Tibial nerve (tissue), 4 donors: ENCODE measurements around the gene LMX1B. TPM values are rescaled to one million over a fixed set of nuclear protein-coding genes. Genes with fewer than 3 reads are reported as not detected.
A peak's percentile ranks its signal among the peaks of the same experiment; 100 is the strongest.

Source experiments
- DNase-seq, 2 donors: peaks; one replicate each; pipeline ENCODE4 v3.0.0-alpha.2; 2019; ENCODE audit warnings: low spot score in 2 of 2
- H3K27ac ChIP-seq, 4 donors: fragments of 200-600 bp; sonication (generic) in 3 of 4; one replicate each; pipeline ENCODE4 v1.5.1; 2017 to 2019; ENCODE audit warnings: mild to moderate bottlenecking in 1 of 4
- H3K27me3 ChIP-seq, 2 donors: fragments of 200-600 bp; sonication (generic) in 1 of 2; one replicate each; pipeline versions ENCODE4 v1.5.1 to v1.6.0; 2017 to 2019
- H3K36me3 ChIP-seq, 3 donors: fragments of 200-600 bp; sonication (generic); one replicate each; pipeline ENCODE4 v1.5.1; 2018 to 2019
- H3K4me1 ChIP-seq, 4 donors: fragments of 200-600 bp; sonication (generic) in 3 of 4; one replicate each; pipeline ENCODE4 v1.5.1; 2017 to 2019
- H3K4me3 ChIP-seq, 4 donors: fragments of 200-600 bp; sonication (generic) in 3 of 4; one replicate each; pipeline ENCODE4 v1.5.1; 2017 to 2019; ENCODE audit warnings: mild to moderate bottlenecking in 1 of 4, moderate library complexity in 1 of 4
- H3K9me3 ChIP-seq, 4 donors: fragments of 200-600 bp; sonication (generic) in 3 of 4; one replicate each; pipeline ENCODE4 v1.5.1; 2017 to 2019
- EP300 ChIP-seq, 2 donors: sonication (generic); formaldehyde crosslinking; IDR thresholded peaks; one replicate each; pipeline ENCODE4 v1.6.1; 2017; ENCODE audit warnings: antibody characterized with exemption in 2 of 2, mild to moderate bottlenecking in 1 of 2
- POLR2A ChIP-seq, 2 donors: fragments of 450-650 bp; IDR thresholded peaks; one replicate each; pipeline ENCODE4 v1.6.1; 2017; ENCODE audit warnings: antibody characterized with exemption in 2 of 2, mild to moderate bottlenecking in 2 of 2, moderate library complexity in 2 of 2
- WGBS, 2 donors: methylation state at CpG; one replicate each; pipeline ENCODE4 v1.1.5; 2018; 5-methylcytosine and 5-hydroxymethylcytosine counted together
- total RNA-seq, 4 donors: library from RNA; depleted of rRNA; stranded (reverse); fragments of >200 nt; gene quantifications; one replicate each; pipeline ENCODE4 v1.1.0, GENCODE V29; 2016
- TF ChIP-seq, protein P1 (sequence below), 5 experiments: fragments of 200-600 bp in 3 of 5; fragments of 450-650 bp in 2 of 5; sonication (generic) in 3 of 5; IDR thresholded peaks; one replicate each; pipeline ENCODE4 v1.5.1; 2016 to 2019; ENCODE audit warnings: antibody characterized with exemption in 5 of 5, mild to moderate bottlenecking in 3 of 5, moderate library complexity in 2 of 5

Gene LMX1B
- total RNA-seq, 4 donors from 2014 or later, result 0.60 to 1.5 (median 0.78) TPM; not detected in 1

DNA sequence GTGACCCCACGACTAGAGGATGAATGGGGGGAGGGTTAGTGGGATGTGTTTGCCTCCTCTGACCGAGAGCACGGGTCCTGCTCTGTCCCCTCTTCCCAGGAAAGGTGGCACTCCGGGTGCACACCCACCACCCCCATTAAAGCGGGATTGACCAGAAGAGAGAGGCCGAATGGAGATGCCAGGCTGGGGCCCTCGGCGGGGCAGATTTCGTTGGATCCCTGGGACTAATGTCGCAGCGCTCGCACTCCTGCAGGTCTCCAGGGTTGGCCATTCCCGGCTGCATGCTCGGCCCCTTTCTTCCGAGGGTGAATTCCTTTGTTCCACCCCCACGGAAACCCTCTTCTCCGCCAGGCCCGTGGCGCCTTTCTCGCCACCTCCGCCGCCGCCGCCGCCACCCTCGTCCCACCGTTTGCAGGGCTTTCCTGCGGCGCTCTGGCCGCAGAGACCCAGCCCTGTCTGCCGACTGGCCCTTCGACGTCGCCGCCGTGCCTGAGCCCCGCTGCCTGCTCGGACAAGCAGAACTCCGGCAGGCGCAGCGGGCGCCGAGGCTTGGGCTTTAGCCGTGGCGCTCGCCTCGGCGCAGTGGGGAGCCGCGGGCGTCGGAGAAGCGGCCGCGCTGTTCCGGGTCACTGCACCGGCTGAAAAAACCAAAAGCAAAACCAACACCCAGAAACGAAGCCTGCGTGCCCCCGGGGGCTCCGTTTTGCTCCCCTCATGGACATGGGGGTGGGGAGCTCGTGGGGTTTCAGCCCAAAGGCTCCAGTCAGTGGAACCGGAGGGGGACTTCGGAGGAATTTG, 11.8 kb downstream of the LMX1B start:
- peaks cover 0 to 43% (median 13%) of the 10 kb centered on the region in 4 donors for H3K4me1 ChIP-seq
- 5 to 18% methylated on average over 37 to 54 of the region's 64 CpGs for WGBS, 2 donors
- TF ChIP-seq EP300 (IDR thresholded peaks at IDR 0.05) (no peak), POLR2A (IDR thresholded peaks at IDR 0.05) (no peak)
- TF ChIP-seq, protein P1, sequence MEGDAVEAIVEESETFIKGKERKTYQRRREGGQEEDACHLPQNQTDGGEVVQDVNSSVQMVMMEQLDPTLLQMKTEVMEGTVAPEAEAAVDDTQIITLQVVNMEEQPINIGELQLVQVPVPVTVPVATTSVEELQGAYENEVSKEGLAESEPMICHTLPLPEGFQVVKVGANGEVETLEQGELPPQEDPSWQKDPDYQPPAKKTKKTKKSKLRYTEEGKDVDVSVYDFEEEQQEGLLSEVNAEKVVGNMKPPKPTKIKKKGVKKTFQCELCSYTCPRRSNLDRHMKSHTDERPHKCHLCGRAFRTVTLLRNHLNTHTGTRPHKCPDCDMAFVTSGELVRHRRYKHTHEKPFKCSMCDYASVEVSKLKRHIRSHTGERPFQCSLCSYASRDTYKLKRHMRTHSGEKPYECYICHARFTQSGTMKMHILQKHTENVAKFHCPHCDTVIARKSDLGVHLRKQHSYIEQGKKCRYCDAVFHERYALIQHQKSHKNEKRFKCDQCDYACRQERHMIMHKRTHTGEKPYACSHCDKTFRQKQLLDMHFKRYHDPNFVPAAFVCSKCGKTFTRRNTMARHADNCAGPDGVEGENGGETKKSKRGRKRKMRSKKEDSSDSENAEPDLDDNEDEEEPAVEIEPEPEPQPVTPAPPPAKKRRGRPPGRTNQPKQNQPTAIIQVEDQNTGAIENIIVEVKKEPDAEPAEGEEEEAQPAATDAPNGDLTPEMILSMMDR (IDR thresholded peaks at IDR 0.05), result no peak
- H3K9me3 ChIP-seq, result no peaks in the 10 kb centered on the region
- H3K36me3 ChIP-seq, result no peaks in the 10 kb centered on the region
- no peak overlapping the region for H3K27ac ChIP-seq
- no peak for DNase-seq
- H3K4me3 ChIP-seq, result peak overlapping the region; percentile 7 to 49 (median 31)
- H3K27me3 ChIP-seq, result peaks cover 2 to 100% of the 10 kb centered on the region in 2 donors

DNA sequence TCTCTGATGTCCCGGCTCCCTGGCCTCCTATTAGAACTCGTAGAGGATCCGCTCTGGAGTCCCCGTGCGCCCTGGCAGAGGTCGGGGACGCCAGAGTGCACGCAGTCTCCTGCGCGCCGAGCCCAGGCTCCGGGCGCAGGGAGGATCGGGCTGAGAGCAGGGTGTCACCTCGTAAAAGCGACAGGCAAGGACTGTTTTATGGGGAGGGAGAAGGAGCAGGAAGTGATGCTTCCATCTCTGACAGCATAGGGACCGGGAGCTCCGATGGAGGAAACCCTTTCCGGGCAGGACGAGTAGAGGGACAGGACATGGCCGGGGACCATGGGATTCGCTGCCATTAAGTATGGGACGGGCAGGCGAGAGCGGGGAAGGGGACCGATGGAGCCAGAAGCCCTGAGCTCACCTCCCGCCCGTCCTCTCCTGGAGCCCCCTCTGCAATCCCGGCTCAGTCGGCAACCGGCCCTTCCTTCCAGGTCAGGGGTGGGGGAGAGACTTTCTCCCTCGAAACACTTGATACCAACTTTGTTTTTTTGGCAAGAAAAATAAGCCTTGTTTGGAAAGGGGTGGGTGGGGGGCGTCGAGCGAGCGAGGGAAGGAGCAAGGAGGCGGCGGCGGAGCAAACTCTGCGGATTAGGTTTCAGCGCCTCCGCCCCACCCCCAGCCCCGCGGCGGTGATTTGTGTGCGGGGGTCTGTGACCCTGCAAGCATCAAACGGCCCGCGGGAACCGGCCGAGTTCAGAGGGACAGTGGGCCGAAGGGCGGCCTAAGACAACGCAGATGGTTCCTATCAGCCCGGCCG, 12.6 kb downstream of the LMX1B start:
- Histone ChIP-seq H3K36me3 (no peaks in the 10 kb centered on the region), H3K4me1 (peaks cover 0 to 43% (median 13%) of the 10 kb centered on the region in 4 donors), H3K9me3 (no peaks in the 10 kb centered on the region), H3K4me3 (peak overlapping the region; percentile 7 to 49 (median 31)), H3K27ac (no peak overlapping the region), H3K27me3 (peaks cover 2 to 100% of the 10 kb centered on the region in 2 donors)
- TF ChIP-seq, protein P1 (IDR thresholded peaks at IDR 0.05), result no peak
- TF ChIP-seq EP300 (IDR thresholded peaks at IDR 0.05), result no peak
- no peak for TF ChIP-seq POLR2A (IDR thresholded peaks at IDR 0.05)
- DNase-seq, result no peak
- 10 to 12% methylated on average over 49 to 54 of the region's 56 CpGs for WGBS, 2 donors

DNA sequence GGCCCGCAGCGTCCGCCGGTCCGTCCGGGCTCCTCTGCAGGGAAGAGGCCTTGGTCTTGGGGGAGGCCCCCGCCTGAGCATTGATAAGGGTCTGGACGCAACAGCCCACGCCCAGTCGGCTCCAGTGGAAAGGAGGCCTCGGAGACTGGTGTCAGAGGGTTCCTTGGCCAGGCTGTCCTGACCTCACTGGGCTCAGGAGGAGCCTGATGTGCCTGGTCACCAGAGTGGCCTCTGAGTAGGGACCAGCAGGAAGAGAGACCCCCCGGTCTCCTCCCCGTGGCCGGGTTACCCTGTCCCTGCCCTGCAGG, 13.2 kb downstream of the LMX1B start:
- Histone ChIP-seq H3K4me1 (peaks cover 0 to 43% (median 13%) of the 10 kb centered on the region in 4 donors), H3K4me3 (no peak overlapping the region), H3K27ac (no peak overlapping the region), H3K36me3 (no peaks in the 10 kb centered on the region), H3K27me3 (peaks cover 2 to 100% of the 10 kb centered on the region in 2 donors), H3K9me3 (no peaks in the 10 kb centered on the region)
- no peak for TF ChIP-seq EP300 (IDR thresholded peaks at IDR 0.05)
- no peak for TF ChIP-seq POLR2A (IDR thresholded peaks at IDR 0.05)
- TF ChIP-seq, protein P1 (IDR thresholded peaks at IDR 0.05), result no peak
- 32 to 49% methylated on average over 8 to 13 of the region's 14 CpGs for WGBS, 2 donors
- no peak for DNase-seq

- H3K27ac ChIP-seq, result no peak overlapping the region
- H3K4me3 ChIP-seq, result no peak overlapping the region
- no peaks in the 10 kb centered on the region for H3K36me3 ChIP-seq
- peaks cover 0 to 100% of the 10 kb centered on the region in 2 donors for H3K27me3 ChIP-seq
- 93 to 94% methylated on average over 6 to 7 of the region's 7 CpGs for WGBS, 2 donors
- no peaks in the 10 kb centered on the region for H3K9me3 ChIP-seq
- TF ChIP-seq, protein P1 (IDR thresholded peaks at IDR 0.05), result no peak
- TF ChIP-seq EP300 (IDR thresholded peaks at IDR 0.05) (no peak), POLR2A (IDR thresholded peaks at IDR 0.05) (no peak)
- peaks cover 0 to 38% (median 13%) of the 10 kb centered on the region in 4 donors for H3K4me1 ChIP-seq
- no peak for DNase-seq
These were observed 14.4 kb downstream of the LMX1B start for GRCh38 chr9:126628146-126628545.
